Sigmoid colon (tissue), 7 donors: ENCODE data around the gene CPN1. TPM values are rescaled to one million over a fixed set of nuclear protein-coding genes. Genes with fewer than 3 reads are reported as not detected.
"Not testable (repeated sequence)": the region's sequence is repeated elsewhere in the genome, so short reads cannot be mapped to it uniquely, and the experiment has no call there.

Source experiments
- DNase-seq: peaks from one replicate; pipeline ENCODE4 v3.0.0-alpha.2; 2019
- H3K27ac ChIP-seq, 4 donors: fragments of 200-600 bp; sonication (generic); one replicate each; pipeline ENCODE4 v1.5.1; 2016 to 2019; ENCODE audit warnings: mild to moderate bottlenecking in 1 of 4
- H3K27me3 ChIP-seq, 3 donors: fragments of 200-600 bp; sonication (generic); one replicate each; pipeline ENCODE4 v1.5.1; 2019; ENCODE audit warnings: mild to moderate bottlenecking in 1 of 3
- H3K36me3 ChIP-seq, 4 donors: fragments of 200-600 bp; sonication (generic); one replicate each; pipeline ENCODE4 v1.5.1; 2016 to 2019
- H3K4me1 ChIP-seq, 4 donors: fragments of 200-600 bp; sonication (generic); one replicate each; pipeline ENCODE4 v1.5.1; 2017 to 2019
- H3K4me3 ChIP-seq, 4 donors: fragments of 200-600 bp; sonication (generic); one replicate each; pipeline ENCODE4 v1.5.1; 2017 to 2019; ENCODE audit warnings: mild to moderate bottlenecking in 2 of 4, moderate library complexity in 1 of 4
- H3K9me3 ChIP-seq, 4 donors: fragments of 200-600 bp in 3 of 4; sonication (generic) in 3 of 4; one replicate each; pipeline versions ENCODE4 v1.5.1 to v1.6.1; 2013 to 2019
- CTCF ChIP-seq, 4 experiments: fragments of 450-650 bp in 3 of 4; fragments of 200-600 bp in 1 of 4; IDR thresholded peaks; one replicate each; pipeline ENCODE4 v1.5.1; 2016 to 2019; ENCODE audit warnings: antibody characterized with exemption in 4 of 4, mild to moderate bottlenecking in 3 of 4, moderate library complexity in 2 of 4
- EP300 ChIP-seq, 4 donors: sonication (generic); formaldehyde crosslinking; IDR thresholded peaks; one replicate each; pipeline ENCODE4 v1.6.1; 2017; ENCODE audit warnings: antibody characterized with exemption in 4 of 4
- POLR2A ChIP-seq, 2 donors: fragments of 450-650 bp; IDR thresholded peaks; one replicate each; pipeline ENCODE4 v1.6.1; 2016; ENCODE audit warnings: antibody characterized with exemption in 2 of 2, mild to moderate bottlenecking in 2 of 2, moderate library complexity in 2 of 2
- POLR2AphosphoS5 ChIP-seq, 4 donors: sonication (generic); formaldehyde crosslinking; IDR thresholded peaks; one replicate each; pipeline ENCODE4 v1.6.1; 2017; ENCODE audit warnings: antibody characterized with exemption in 4 of 4
- WGBS, 2 donors: extraction: QIAGEN DNeasy Blood & Tissue Kit; methylation state at CpG; one replicate each; pipeline ENCODE4 v1.1.7; 2013; 5-methylcytosine and 5-hydroxymethylcytosine counted together
- intact Hi-C: fragments of 100-400 bp; cut with DNase I; formaldehyde crosslinking; loops from one replicate; pipeline ENCODE4 v1.15.1; 2023
- polyA plus RNA-seq, 3 donors: library from polyadenylated mRNA; stranded (reverse); fragments of 200-250 nt; gene quantifications; one replicate each; pipeline ENCODE4 v1.2.3, GENCODE V29; 2013
- total RNA-seq, 4 donors: library from RNA; depleted of rRNA; stranded (reverse); fragments of >200 nt; gene quantifications; one replicate each; pipeline ENCODE4 v1.1.0, GENCODE V29; 2016
- donor health status: healthy with polysubstance abuse.
- donor health status: Bipolar disorder and iron deficiency.
- donor health status: healthy.

The CPN1 gene
- not detected for total RNA-seq
- polyA plus RNA-seq = under 1 TPM in 1 of 3 donors, not detected in 2; 0.60 TPM

DNA sequence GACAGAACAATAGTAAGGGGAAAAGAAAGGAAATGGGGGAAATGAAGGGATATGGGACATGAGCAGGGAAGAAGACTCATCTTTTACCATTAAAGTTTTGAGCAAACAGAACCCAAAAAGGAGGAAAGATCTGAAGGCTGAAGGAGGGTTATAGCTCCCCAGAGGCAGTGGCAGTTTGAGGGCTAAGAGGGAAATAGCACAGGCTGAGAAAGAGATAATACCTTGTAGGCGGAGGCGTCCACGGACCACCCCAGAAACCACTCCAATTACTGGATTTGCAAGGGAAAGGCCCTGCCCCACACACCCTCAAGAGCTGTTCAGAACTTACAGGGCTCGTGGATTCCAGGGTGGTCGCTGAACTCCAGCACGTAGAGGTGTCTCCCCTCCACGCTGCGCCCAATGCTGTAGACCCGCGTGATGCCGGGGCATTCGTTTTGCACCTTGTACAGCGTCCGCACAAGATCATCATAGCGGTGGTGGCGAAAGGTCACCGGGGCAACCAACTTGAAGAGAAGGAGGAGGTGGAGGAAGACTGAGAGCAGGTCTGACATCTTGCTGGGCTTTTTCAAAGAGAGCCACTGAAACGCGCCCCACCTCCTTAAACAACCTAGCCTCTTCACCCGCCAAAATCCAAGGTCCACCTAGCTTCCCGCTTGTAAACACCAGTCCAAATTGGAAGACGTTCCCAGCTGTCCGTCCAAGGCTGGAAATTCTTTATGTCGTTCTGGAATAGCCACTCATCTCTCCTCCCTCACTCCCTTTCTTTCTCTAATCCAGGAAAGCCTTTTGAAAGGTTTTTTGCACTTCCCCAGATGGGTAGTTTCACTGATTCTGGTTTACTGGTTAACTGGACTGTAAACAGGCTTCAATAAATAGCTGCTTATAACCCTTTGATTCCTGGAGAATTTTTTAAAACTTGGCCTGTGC lies at the start of gene CPN1:
Gene CPN1, minus strand, starts transcription at position 795 of the 927 bp plus-strand sequence. Its CDS starts 244 bp downstream, at position 551.
- H3K27ac ChIP-seq = no peak within 1 kb of the TSS
- H3K4me1 ChIP-seq = no peaks in the 10 kb centered on the region
- H3K36me3 ChIP-seq = no peaks in the 10 kb centered on the region
- TF ChIP-seq EP300 (IDR thresholded peaks at IDR 0.05) (no peak), POLR2AphosphoS5 (IDR thresholded peaks at IDR 0.05) (no peak), CTCF (IDR thresholded peaks at IDR 0.05) (no peak), POLR2A (IDR thresholded peaks at IDR 0.05) (no peak)
- DNase-seq = no peak
- intact Hi-C loops = no loop called here
- no peaks in the 10 kb centered on the region for H3K9me3 ChIP-seq
- H3K27me3 ChIP-seq = peaks cover 0 to 6% (median 0%) of the 10 kb centered on the region in 3 donors
- WGBS, 2 donors = 26 to 67% methylated on average over 24 of the region's 24 CpGs
- H3K4me3 ChIP-seq = no peak within 1 kb of the TSS

- H3K4me3 ChIP-seq = no peak overlapping the region
- intact Hi-C loops = no loop called here
Measured at GRCh38 chr10:100130831-100131230, 49.2 kb upstream of the CPN1 start.

GRCh38 chr10:100129424-100129823 lies 47.8 kb upstream of the CPN1 start:
- no peaks in the 10 kb centered on the region for H3K27me3 ChIP-seq
- no peak for DNase-seq
- intact Hi-C loops = no loop called here
- no peaks in the 10 kb centered on the region for H3K36me3 ChIP-seq
- H3K4me3 ChIP-seq = no peak overlapping the region
- TF ChIP-seq POLR2AphosphoS5 (IDR thresholded peaks at IDR 0.05) (no peak), CTCF (IDR thresholded peaks at IDR 0.05) (no peak), POLR2A (IDR thresholded peaks at IDR 0.05) (no peak), EP300 (IDR thresholded peaks at IDR 0.05) (no peak)
- no peaks in the 10 kb centered on the region for H3K9me3 ChIP-seq
- no peak overlapping the region for H3K27ac ChIP-seq
- no peaks in the 10 kb centered on the region for H3K4me1 ChIP-seq
- 73 to 84% methylated on average over 9 of the region's 9 CpGs for WGBS, 2 donors

More at GRCh38 chr10:100130831-100131230, 49.2 kb upstream of the CPN1 start:
- H3K27ac ChIP-seq = no peak overlapping the region
- no peaks in the 10 kb centered on the region for H3K27me3 ChIP-seq
- TF ChIP-seq POLR2AphosphoS5 (IDR thresholded peaks at IDR 0.05) = no peak
- TF ChIP-seq CTCF (IDR thresholded peaks at IDR 0.05) = no peak
- TF ChIP-seq POLR2A (IDR thresholded peaks at IDR 0.05) = no peak
- TF ChIP-seq EP300 (IDR thresholded peaks at IDR 0.05) = no peak
- no peak for DNase-seq
- 74 to 75% methylated on average over 7 of the region's 7 CpGs for WGBS, 2 donors
- no peaks in the 10 kb centered on the region for H3K36me3 ChIP-seq
- H3K9me3 ChIP-seq = no peaks in the 10 kb centered on the region
- no peaks in the 10 kb centered on the region for H3K4me1 ChIP-seq

GRCh38 chr10:100128951-100129350 lies 47.3 kb upstream of the CPN1 start:
- no peak for DNase-seq
- H3K27ac ChIP-seq = no peak overlapping the region
- intact Hi-C loops = no loop called here
- H3K27me3 ChIP-seq = peaks cover 0 to 3% (median 0%) of the 10 kb centered on the region in 3 donors
- TF ChIP-seq CTCF (IDR thresholded peaks at IDR 0.05) (no peak), POLR2A (IDR thresholded peaks at IDR 0.05) (no peak), EP300 (IDR thresholded peaks at IDR 0.05) (no peak), POLR2AphosphoS5 (IDR thresholded peaks at IDR 0.05) (no peak)
- no peak overlapping the region for H3K4me3 ChIP-seq
- WGBS, 2 donors = 72 to 81% methylated on average over 8 of the region's 8 CpGs
- no peaks in the 10 kb centered on the region for H3K36me3 ChIP-seq
- no peaks in the 10 kb centered on the region for H3K9me3 ChIP-seq
- no peaks in the 10 kb centered on the region for H3K4me1 ChIP-seq

- H3K36me3 ChIP-seq, H3K27ac ChIP-seq, DNase-seq, intact Hi-C loops, H3K27me3 ChIP-seq, H3K4me3 ChIP-seq, H3K4me1 ChIP-seq, H3K9me3 ChIP-seq: not testable (repeated sequence)
- 79 to 84% methylated on average over 2 of the region's 2 CpGs for WGBS, 2 donors
Measured at GRCh38 chr10:100125335-100125734, 43.7 kb upstream of the CPN1 start.
